Motor neuron (in vitro differentiated cells): Measurements from ENCODE around the gene MCC. TPM values are rescaled to one million over a fixed set of nuclear protein-coding genes. Genes with fewer than 3 reads are reported as not detected.

Experiments
- ATAC-seq, 8 experiments: fragments of 200-7000 bp; cut with Tn5 transposase; replicated peaks in 6 of 8; 2 replicates each; pipeline ENCODE4 v1.8.0; 2021; ENCODE audit warnings: mild to moderate bottlenecking in 8 of 8, moderate library complexity in 8 of 8
- H3K27ac ChIP-seq, 2 donors: fragments of 250-450 bp; sonication (Bioruptor Pico); 2 replicates each; pipeline ENCODE4 v1.9.0; 2021; ENCODE audit warnings: antibody characterized with exemption in 2 of 2, mild to moderate bottlenecking in 2 of 2, moderate library complexity in 1 of 2
- H3K4me1 ChIP-seq, 2 donors: fragments of 250-450 bp; sonication (Bioruptor Pico); replicated peaks in 1 of 2; 2 replicates each; pipeline ENCODE4 v1.6.1; 2021; ENCODE audit warnings: antibody characterized with exemption in 2 of 2, mild to moderate bottlenecking in 2 of 2, moderate library complexity in 1 of 2
- H3K4me3 ChIP-seq, 5 donors: fragments of 250-450 bp; sonication (Bioruptor Pico); 2 replicates each; pipeline ENCODE4 v1.9.0; 2021; ENCODE audit warnings: antibody characterized with exemption in 5 of 5, mild to moderate bottlenecking in 5 of 5, moderate library complexity in 4 of 5
- WGBS, 10 experiments: fragments of 450-650 bp; shearing (Covaris generic); methylation state at CpG; one replicate each; pipeline ENCODE4 v1.0.0; 2022; 5-methylcytosine and 5-hydroxymethylcytosine counted together
- in situ Hi-C, 9 experiments: fragments of 400-800 bp; cut with MboI; loops; one replicate each; pipeline ENCODE4 v1.15.0; 2021; ENCODE audit warnings: low sequenced_read_pairs in 9 of 9, low pct_unique_long_range_greater_than_20kb in 2 of 9; ENCODE audit not compliant: unreplicated experiment in 9 of 9
- total RNA-seq, 8 experiments: library from RNA; unstranded; fragments of 300-600 nt; gene quantifications; 2 replicates each; pipeline versions ENCODE4 v1.2.3 to v1.2.4, GENCODE V29; 2022

Gene MCC
- total RNA-seq, 8 experiments from 2014 or later: 6.7 to 66.0 (median 12.2) TPM

- WGBS, 10 experiments: 78 to 100% (median 88%) methylated on average over 1 to 3 of the region's 3 CpGs; no CpG with 5 or more reads in 3 of the 10 experiments
- in situ Hi-C loops: loop anchor here in 4 of 9 experiments (25.0 kb wide), 4 partner anchors 175 to 525 kb away; partner anchors contain the start of gene DCP2 (in 1 of the 4)
Measured at GRCh38 chr5:113512341-113512740, 24.1 kb upstream of the MCC start.

DNA sequence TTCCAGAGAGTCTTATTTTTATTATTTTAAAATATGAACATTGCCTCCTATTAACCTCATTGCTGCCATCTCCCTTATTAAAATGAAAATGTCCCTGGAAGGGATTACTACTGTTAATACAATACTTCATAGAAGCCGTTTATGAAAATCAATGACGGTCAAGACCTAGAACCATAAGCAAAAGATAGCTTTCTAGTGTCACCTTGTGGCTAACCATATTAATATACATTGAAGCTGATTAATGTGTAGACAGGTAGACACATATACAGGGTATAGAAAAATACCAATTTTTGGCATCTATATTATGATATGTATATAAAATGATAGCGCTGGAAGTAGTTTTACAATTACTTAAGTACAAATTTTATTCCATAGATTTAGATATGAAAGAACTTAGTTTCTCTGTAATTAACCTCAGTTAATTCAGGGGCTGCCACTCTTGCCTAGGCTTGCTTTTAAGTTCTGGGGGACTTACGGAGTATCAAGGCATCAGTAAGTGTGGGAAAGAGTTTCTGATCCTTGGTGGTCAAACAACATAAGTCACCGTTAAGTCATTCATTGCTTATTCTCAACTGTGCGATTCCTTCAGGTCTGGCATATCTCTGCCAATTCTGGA, 22.7 kb upstream of the MCC start:
- Histone ChIP-seq H3K27ac (no peak overlapping the region), H3K4me1 (peaks cover 2 to 12% of the 10 kb centered on the region in 2 donors), H3K4me3 (no peak overlapping the region)
- WGBS, 10 experiments: 0 to 100% (median 67%) methylated on average over 2 to 6 of the region's 6 CpGs; no CpG with 5 or more reads in 2 of the 10 experiments
- in situ Hi-C loops: loop anchor here in 4 of 9 experiments (25.0 kb wide), 4 partner anchors 174 to 524 kb away; partner anchors contain the start of gene DCP2 (in 1 of the 4)
- ATAC-seq: peak in 1 of 8 experiments; percentile 3

More at GRCh38 chr5:113512341-113512740, 24.1 kb upstream of the MCC start:
- no peak for ATAC-seq
- Histone ChIP-seq H3K4me1 (peaks cover 2 to 15% of the 10 kb centered on the region in 2 donors), H3K4me3 (no peak overlapping the region), H3K27ac (no peak overlapping the region)

DNA sequence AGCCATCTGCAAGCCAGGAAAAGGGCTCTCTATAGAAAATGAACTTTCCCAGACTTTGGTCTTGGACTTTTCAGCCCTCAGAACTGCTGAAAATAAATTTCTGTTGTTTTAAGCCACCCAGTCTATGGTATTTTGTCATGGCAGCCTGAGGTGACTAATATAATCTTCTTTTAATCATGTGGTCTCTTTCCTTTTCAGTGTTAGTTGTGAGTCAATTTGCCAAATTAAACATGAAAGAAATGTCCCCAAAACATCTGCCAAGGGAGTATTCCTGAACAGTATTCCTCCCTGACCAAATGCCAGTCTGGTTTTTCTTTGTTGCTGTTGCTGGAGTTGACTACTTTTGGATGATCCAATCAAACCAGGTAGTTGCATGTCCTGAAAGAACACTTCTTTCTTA, 20.5 kb upstream of the MCC start:
- in situ Hi-C loops: loop anchor here in 4 of 9 experiments (25.0 kb wide), 4 partner anchors 171 to 521 kb away; partner anchors contain the start of gene DCP2 (in 1 of the 4)
- H3K4me1 ChIP-seq: no peaks in the 10 kb centered on the region
- ATAC-seq: no peak
- no peak overlapping the region for H3K4me3 ChIP-seq
- H3K27ac ChIP-seq: no peak overlapping the region

DNA sequence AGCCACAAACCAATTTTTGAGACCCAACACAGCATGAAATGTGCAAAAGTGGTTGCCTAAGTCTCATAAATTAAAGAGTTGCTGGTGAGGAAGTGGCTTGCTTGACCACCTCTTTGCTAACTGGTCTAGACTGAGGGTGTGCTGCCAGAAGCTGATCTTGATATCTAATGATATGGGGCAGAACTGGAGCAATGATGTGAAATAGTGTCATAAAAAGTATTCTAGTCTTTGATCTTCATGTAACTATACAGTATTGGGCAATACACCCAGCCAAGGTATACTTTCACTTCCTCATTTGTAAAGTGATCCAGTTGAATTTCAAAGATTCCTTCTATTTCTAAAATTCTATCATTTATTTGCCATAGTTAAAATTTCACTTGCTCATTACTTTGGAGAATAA, 19.3 kb upstream of the MCC start:
- no peak for ATAC-seq
- in situ Hi-C loops: loop anchor here in 4 of 9 experiments (25.0 kb wide), 4 partner anchors 170 to 520 kb away; partner anchors contain the start of gene DCP2 (in 1 of the 4)
- no peak overlapping the region for H3K27ac ChIP-seq

DNA sequence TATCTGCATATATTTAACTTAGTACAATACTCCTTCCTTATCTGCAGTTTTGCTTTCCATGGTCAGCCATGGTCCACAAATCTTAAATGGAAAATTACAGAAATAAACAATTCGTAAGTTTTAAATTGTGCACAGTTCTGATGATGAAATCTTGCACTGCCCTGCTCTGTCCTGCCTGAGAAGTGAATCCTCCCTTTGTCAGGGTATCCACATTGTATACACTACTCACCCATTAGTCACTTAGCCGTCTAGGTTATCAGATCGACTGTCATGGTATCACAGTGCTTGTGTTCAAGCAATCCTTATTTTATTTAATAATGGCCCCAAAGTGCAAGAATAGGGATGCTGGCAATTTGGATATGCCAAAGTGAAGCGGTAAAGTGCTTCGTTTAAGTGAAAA, 16.9 kb upstream of the MCC start:
- Histone ChIP-seq H3K4me1 (no peaks in the 10 kb centered on the region), H3K4me3 (no peak overlapping the region), H3K27ac (no peak overlapping the region)
- 38 to 91% (median 68%) methylated on average over 1 to 5 of the region's 5 CpGs; no CpG with 5 or more reads in 1 of the 10 experiments for WGBS, 10 experiments
- in situ Hi-C loops: loop anchor here in 4 of 9 experiments (25.0 kb wide), 4 partner anchors 168 to 518 kb away; partner anchors contain the start of gene DCP2 (in 1 of the 4)
- no peak for ATAC-seq

More for the DNA sequence above, 19.3 kb upstream of the MCC start:
- Histone ChIP-seq H3K4me1 (no peaks in the 10 kb centered on the region), H3K4me3 (no peak overlapping the region)

DNA sequence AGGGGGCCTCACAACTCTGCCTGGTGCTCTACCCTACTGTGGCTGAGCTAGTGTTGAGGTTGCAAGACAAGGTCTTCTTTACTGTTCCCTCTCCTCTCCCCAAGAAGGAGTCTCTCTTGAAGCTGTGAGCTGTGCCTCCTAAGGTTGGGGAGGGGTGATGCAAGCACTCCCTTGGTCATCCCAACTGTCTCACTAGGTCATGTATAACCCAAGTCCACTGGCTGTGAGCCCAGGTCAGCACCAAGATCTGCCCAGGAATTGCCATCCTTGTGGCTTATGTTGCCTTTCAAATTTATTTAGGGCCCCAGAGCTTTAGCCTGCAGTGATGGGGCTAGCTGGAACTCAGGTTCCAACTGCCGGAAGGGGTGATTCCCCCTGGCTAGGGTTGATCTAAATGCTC, 14.9 kb upstream of the MCC start:
- in situ Hi-C loops: loop anchor here in 4 of 9 experiments (25.0 kb wide), 4 partner anchors 166 to 516 kb away; partner anchors contain the start of gene DCP2 (in 1 of the 4)
- no peaks in the 10 kb centered on the region for H3K4me1 ChIP-seq
- no peak overlapping the region for H3K4me3 ChIP-seq
- no peak for ATAC-seq
- 75 to 100% (median 100%) methylated on average over 1 of the region's 1 CpG; no CpG with 5 or more reads in 7 of the 10 experiments for WGBS, 10 experiments
- H3K27ac ChIP-seq: no peak overlapping the region

DNA sequence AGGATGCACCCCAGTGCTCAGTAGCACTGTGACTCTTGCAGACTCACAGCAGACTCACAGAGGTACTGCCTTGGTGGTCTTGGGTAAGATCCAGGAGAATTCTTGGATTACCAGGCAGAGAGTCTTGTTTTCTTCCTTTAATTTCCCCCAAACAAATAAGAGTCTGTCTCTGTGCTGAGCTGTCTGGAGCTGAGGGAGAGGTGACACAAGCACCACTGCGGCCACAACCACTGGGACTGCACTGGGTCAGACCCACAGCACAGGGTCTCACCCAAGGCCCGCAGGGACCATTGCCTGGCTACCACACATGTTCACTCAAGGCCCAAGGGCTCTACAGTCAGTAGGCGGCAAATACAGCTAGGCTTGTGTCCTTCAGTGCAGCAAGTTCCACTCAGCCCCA, 13.8 kb upstream of the MCC start:
- Histone ChIP-seq H3K27ac (no peak overlapping the region), H3K4me3 (no peak overlapping the region), H3K4me1 (no peaks in the 10 kb centered on the region)
- no peak for ATAC-seq
- WGBS, 10 experiments: 29 to 100% (median 100%) methylated on average over 1 to 2 of the region's 3 CpGs; no CpG with 5 or more reads in 6 of the 10 experiments
- in situ Hi-C loops: loop anchor here in 4 of 9 experiments (25.0 kb wide), 4 partner anchors 165 to 515 kb away; partner anchors contain the start of gene DCP2 (in 1 of the 4)

DNA sequence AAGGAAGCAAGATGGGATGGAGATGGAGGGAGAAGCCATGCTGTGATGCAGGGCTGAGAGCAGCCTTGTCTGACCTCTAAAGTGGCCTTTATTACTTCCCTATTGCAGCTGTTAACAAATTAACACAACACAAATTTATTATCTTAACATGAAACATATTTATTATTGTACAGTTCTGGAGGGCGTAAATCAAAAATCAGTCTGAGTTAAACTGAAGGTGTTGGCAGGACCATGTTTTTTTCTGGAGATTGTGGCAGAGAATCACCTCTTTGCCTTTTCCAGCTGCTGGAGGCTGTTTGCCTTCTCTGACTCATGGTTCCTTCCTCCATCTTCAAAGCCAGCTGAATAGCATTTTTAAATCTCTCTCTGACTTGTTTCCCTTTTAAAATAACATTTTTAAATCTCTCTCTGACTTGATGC, 7.2 kb upstream of the MCC start:
- in situ Hi-C loops: no loop called here
- no peak overlapping the region for H3K27ac ChIP-seq
- H3K4me1 ChIP-seq: no peaks in the 10 kb centered on the region
- no peak overlapping the region for H3K4me3 ChIP-seq
- 0 to 100% (median 75%) methylated on average over 1 of the region's 1 CpG; no CpG with 5 or more reads in 3 of the 10 experiments for WGBS, 10 experiments
- peak in 2 of 8 experiments; percentile 38 to 55 for ATAC-seq

DNA sequence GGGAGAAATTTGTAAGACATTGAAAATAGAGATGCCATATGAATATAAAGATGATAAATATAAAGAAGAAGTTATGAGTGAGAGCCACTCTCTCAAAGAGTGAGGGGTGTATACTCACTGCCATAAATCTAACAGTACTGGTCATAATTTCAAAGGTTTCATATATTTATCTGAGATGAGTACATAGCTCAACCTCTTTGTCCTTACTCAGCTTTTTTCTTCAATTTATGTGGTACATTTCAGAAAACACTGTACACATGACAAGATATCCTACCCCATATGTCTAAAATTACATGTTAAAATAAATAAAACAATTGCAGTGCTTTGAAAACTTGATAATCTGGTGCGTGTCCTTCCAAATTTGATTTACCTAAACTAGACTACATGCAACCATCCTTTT, 5.2 kb upstream of the MCC start:
- no peaks in the 10 kb centered on the region for H3K4me1 ChIP-seq
- in situ Hi-C loops: no loop called here
- no peak overlapping the region for H3K27ac ChIP-seq
- ATAC-seq: no peak
- no peak overlapping the region for H3K4me3 ChIP-seq
- WGBS, 10 experiments: 50 to 100% (median 100%) methylated on average over 1 of the region's 1 CpG; no CpG with 5 or more reads in 3 of the 10 experiments

DNA sequence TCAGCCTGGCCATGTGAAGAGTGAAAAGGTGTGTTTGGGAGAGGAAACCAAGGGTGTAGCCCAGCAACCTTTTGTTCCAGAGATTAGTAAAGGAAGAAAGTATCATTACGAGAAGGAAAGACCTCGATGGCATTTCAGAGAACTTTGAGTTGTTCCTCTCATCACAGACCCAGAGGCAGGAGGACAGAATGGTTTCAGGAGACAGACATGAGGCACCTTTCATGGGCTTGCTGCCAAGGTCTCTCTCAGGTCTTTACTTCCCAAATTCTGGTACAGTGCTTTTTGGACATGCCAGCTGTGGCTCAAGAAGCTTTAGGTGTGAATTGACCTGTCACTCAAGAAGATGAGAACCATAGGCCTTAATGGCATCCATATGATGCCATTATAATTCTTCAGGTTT, 2.8 kb upstream of the MCC start:
- Histone ChIP-seq H3K4me1 (peaks cover 0 to 4% of the 10 kb centered on the region in 2 donors), H3K27ac (no peak overlapping the region), H3K4me3 (no peak overlapping the region)
- no peak for ATAC-seq
- in situ Hi-C loops: no loop called here
- WGBS, 10 experiments: 48 to 100% (median 91%) methylated on average over 1 to 2 of the region's 2 CpGs; no CpG with 5 or more reads in 4 of the 10 experiments

DNA sequence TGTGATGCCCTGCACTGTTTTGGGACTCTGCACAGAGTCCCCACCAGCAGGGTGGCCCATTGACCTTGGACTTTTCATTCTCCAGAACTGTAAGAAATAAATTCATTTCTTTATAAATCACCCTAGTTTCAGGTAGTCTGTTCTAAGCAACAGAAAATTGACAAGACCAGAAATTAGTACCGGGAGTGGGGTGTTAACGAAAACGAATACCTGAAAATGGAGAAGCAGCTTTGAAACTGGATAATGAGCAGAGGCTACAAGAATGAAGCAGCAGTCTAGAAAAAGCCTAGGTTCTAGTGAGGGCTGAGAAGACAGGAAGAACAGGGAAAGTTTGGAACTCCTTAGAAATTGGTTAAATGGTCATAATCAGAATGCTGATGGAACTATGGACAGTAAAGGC, 2.1 kb upstream of the MCC start:
- 79 to 100% (median 98%) methylated on average over 2 to 3 of the region's 3 CpGs; no CpG with 5 or more reads in 2 of the 10 experiments for WGBS, 10 experiments
- in situ Hi-C loops: no loop called here
- ATAC-seq: no peak
- Histone ChIP-seq H3K27ac (no peak overlapping the region), H3K4me1 (peaks cover 0 to 4% of the 10 kb centered on the region in 2 donors), H3K4me3 (no peak overlapping the region)

GRCh38 chr5:113489299-113489698, 1.0 kb upstream of the MCC start:
- no peak overlapping the region for H3K27ac ChIP-seq
- 20 to 100% (median 100%) methylated on average over 1 to 3 of the region's 3 CpGs; no CpG with 5 or more reads in 5 of the 10 experiments for WGBS, 10 experiments
- in situ Hi-C loops: no loop called here
- ATAC-seq: peak in 3 of 8 experiments; percentile 11 to 78 (median 70)
- H3K4me3 ChIP-seq: no peak overlapping the region
- peaks cover 0 to 4% of the 10 kb centered on the region in 2 donors for H3K4me1 ChIP-seq

DNA sequence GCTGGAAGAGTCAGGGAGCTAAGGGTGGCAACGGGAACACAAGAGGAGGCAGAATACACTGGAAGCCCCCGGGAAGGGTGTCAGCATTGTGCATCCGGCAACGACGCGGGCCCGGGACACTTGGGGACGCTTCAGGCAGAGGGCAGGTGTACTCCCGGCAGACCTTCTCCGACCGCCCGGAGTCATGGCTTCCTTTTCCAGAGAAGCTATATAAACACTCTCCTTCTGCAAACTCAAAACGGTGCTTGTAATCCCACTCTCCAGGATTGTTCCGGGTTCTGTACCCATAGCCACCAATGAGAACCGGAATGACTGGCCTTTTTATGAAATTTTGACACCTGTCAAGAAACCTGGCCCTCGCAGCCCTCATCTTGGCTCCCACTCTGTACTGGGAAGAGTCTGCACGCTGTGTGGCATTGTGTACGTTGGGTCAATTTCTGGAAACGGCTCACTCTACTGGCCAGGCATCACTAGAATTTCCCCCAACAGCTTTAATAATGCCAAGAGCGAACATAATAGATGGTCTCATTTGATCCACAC, 462 bp upstream of the MCC start:
- in situ Hi-C loops: no loop called here
- Histone ChIP-seq H3K4me3 (peak overlapping the region; percentile 48 to 66 (median 51)), H3K27ac (peak overlapping the region; percentile 10 to 40), H3K4me1 (peaks cover 0 to 4% of the 10 kb centered on the region in 2 donors)
- WGBS, 10 experiments: 0 to 100% (median 37%) methylated on average over 1 to 11 of the region's 20 CpGs; no CpG with 5 or more reads in 1 of the 10 experiments
- ATAC-seq: peak in 4 of 8 experiments; percentile 0 to 53 (median 6)
